WTC11 (cell line): ENCODE measurements around the gene RPS6KA5. TPM values are rescaled to one million over a fixed set of nuclear protein-coding genes. Genes with fewer than 3 reads are reported as not detected.

ENCODE experiments used
- ATAC-seq: fragments of 200-7000 bp; cut with Tn5 transposase; 2 replicates; pipeline ENCODE4 v1.10.0; 2021; ENCODE audit warnings: mild to moderate bottlenecking, moderate library complexity
- CTCF ChIA-PET: fragments of 300-600 bp; sonication (Branson Sonifier 250); formaldehyde crosslinking; loops from one replicate; lab custom pipeline; 2021; ENCODE audit warnings: antibody characterized with exemption; lab: Charles Lee
- POLR2A ChIA-PET: fragments of 350-600 bp; sonication (Branson Sonifier 250); formaldehyde crosslinking; loops from one replicate; lab custom pipeline; 2021; ENCODE audit warnings: antibody characterized with exemption; lab: Charles Lee
- DNase-seq: peaks from one replicate; pipeline ENCODE4 v3.0.0; 2021; ENCODE audit warnings: low spot score
- H3K27ac Mint-ChIP-seq: 2 replicates; pipeline ENCODE4 v1.8.0; 2021; ENCODE audit warnings: mixed read lengths
- H3K27me3 Mint-ChIP-seq: 2 replicates; pipeline ENCODE4 v1.8.0; 2021; ENCODE audit warnings: low read depth, mild to moderate bottlenecking, moderate library complexity, mixed read lengths
- H3K36me3 Mint-ChIP-seq: 2 replicates; pipeline ENCODE4 v1.8.0; 2021; ENCODE audit warnings: mixed read lengths
- H3K4me1 Mint-ChIP-seq: 2 replicates; pipeline ENCODE4 v1.8.0; 2022; ENCODE audit warnings: mixed read lengths
- H3K4me3 Mint-ChIP-seq: 2 replicates; pipeline ENCODE4 v1.8.0; 2021; ENCODE audit warnings: mild to moderate bottlenecking, moderate library complexity, mixed read lengths
- H3K9me3 Mint-ChIP-seq: 2 replicates; pipeline ENCODE4 v1.8.0; 2021; ENCODE audit warnings: mixed read lengths
- ATF6 ChIP-seq: sonication (generic); formaldehyde crosslinking; IDR thresholded peaks from 2 replicates; pipeline ENCODE4 v1.8.1; 2023; ENCODE audit warnings: mild to moderate bottlenecking, missing genetic modification reagents
- E2F1 ChIP-seq: sonication (generic); formaldehyde crosslinking; IDR thresholded peaks from 2 replicates; pipeline ENCODE4 v1.8.0; 2022; ENCODE audit warnings: mild to moderate bottlenecking, missing genetic modification reagents
- E2F4 ChIP-seq: sonication (generic); formaldehyde crosslinking; IDR thresholded peaks from 2 replicates; pipeline ENCODE4 v1.8.1; 2022; ENCODE audit warnings: low read depth, mild to moderate bottlenecking, moderate library complexity, missing genetic modification reagents, borderline replicate concordance
- EMX1 ChIP-seq: fragments of 250-450 bp; sonication (Bioruptor Pico); IDR thresholded peaks from 2 replicates; pipeline ENCODE4 v1.8.0; 2021; ENCODE audit warnings: mild to moderate bottlenecking
- GRHL2 ChIP-seq: fragments of 250-450 bp; sonication (Bioruptor Pico); IDR thresholded peaks from 2 replicates; pipeline ENCODE4 v1.8.0; 2022; ENCODE audit warnings: mild to moderate bottlenecking, moderate library complexity; ENCODE audit not compliant: insufficient replicate concordance, severe bottlenecking
- GTF2I ChIP-seq: fragments of 250-450 bp; sonication (Bioruptor Pico); conservative IDR thresholded peaks from 2 replicates; pipeline ENCODE4 v1.4.0; 2021; ENCODE audit warnings: mild to moderate bottlenecking
- KAT7 ChIP-seq: sonication (generic); formaldehyde crosslinking; IDR thresholded peaks from 2 replicates; pipeline ENCODE4 v1.8.1; 2023; ENCODE audit warnings: missing genetic modification reagents, mild to moderate bottlenecking, borderline replicate concordance
- MLX ChIP-seq: sonication (generic); formaldehyde crosslinking; IDR thresholded peaks from 2 replicates; pipeline ENCODE4 v1.8.1; 2023; ENCODE audit warnings: mild to moderate bottlenecking, missing genetic modification reagents, moderate library complexity
- NFYB ChIP-seq: sonication (generic); formaldehyde crosslinking; conservative IDR thresholded peaks from 2 replicates; pipeline ENCODE4 v1.8.0; 2022; ENCODE audit warnings: low read depth, missing genetic modification reagents
- OVOL2 ChIP-seq: fragments of 250-450 bp; sonication (Bioruptor Pico); IDR thresholded peaks from 2 replicates; pipeline ENCODE4 v1.9.0; 2021; ENCODE audit warnings: mild to moderate bottlenecking, borderline replicate concordance
- RORB ChIP-seq: fragments of 250-450 bp; sonication (Bioruptor Pico); IDR thresholded peaks from 2 replicates; pipeline ENCODE4 v1.9.0; 2021; ENCODE audit warnings: mild to moderate bottlenecking
- SMAD3 ChIP-seq: sonication (generic); formaldehyde crosslinking; IDR thresholded peaks from 2 replicates; pipeline ENCODE4 v1.8.0; 2022; ENCODE audit warnings: missing genetic modification reagents, mild to moderate bottlenecking, borderline replicate concordance
- TCF7 ChIP-seq: sonication (generic); formaldehyde crosslinking; IDR thresholded peaks from 2 replicates; pipeline ENCODE4 v1.8.0; 2022; ENCODE audit warnings: mild to moderate bottlenecking, low read depth, missing genetic modification reagents, moderate library complexity
- TP53 ChIP-seq: sonication (generic); formaldehyde crosslinking; IDR thresholded peaks from 2 replicates; pipeline ENCODE4 v1.8.1; 2023; ENCODE audit warnings: mild to moderate bottlenecking, missing genetic modification reagents
- ZNF121 ChIP-seq: sonication (generic); formaldehyde crosslinking; IDR thresholded peaks from 2 replicates; pipeline ENCODE4 v1.8.0; 2023; ENCODE audit warnings: missing genetic modification reagents
- ZNF281 ChIP-seq: sonication (generic); formaldehyde crosslinking; IDR thresholded peaks from 2 replicates; pipeline ENCODE4 v1.8.0; 2023; ENCODE audit warnings: mild to moderate bottlenecking, missing genetic modification reagents
- ZNF416 ChIP-seq: fragments of 250-450 bp; sonication (Bioruptor Pico); IDR thresholded peaks from 2 replicates; pipeline ENCODE4 v1.9.0; 2021; ENCODE audit warnings: mild to moderate bottlenecking, inconsistent platforms
- ZNF425 ChIP-seq: fragments of 250-450 bp; sonication (Bioruptor Pico); conservative IDR thresholded peaks from 2 replicates; pipeline ENCODE4 v1.9.0; 2021; ENCODE audit warnings: mild to moderate bottlenecking
- total RNA-seq: library from RNA; stranded (reverse); gene quantifications from 3 replicates; pipeline ENCODE4 v1.2.3, GENCODE V29; 2021
- TF ChIP-seq, protein P1 (sequence below): fragments of 250-450 bp; sonication (Bioruptor Pico); IDR thresholded peaks from 2 replicates; pipeline ENCODE4 v1.9.0; 2021; ENCODE audit warnings: moderate library complexity, mild to moderate bottlenecking, inconsistent platforms, borderline replicate concordance
- TF ChIP-seq, protein P2 (sequence below): sonication (generic); formaldehyde crosslinking; IDR thresholded peaks from 2 replicates; pipeline ENCODE4 v1.8.1; 2023; ENCODE audit warnings: mild to moderate bottlenecking, missing genetic modification reagents

RPS6KA5 gene
- total RNA-seq, 1 experiment from 2014 or later, result 5.2 TPM

DNA sequence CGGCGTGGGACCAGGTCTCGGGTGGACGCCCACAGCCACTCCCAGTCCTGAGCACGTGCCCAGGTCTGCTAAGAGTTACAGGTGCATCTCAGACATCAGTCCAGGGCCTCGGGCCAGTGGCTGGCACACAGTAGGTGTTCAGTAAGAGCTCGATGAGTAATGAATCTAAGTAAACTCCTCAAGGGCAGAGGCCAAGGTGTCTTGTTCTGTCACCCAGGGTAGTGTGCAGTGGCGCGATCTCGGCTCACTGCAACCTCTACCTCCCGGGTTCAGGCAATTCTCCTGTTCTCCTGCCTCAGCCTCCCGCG is 255.4 kb downstream of the RPS6KA5 start:
- ChIA-PET CTCF (interaction anchor here (1.2 to 2.0 kb wide), 3 partner anchors 11 to 47 kb away, joined by 4 to 19 read pairs (median 8); partner anchors contain the start of gene TTC7B), POLR2A (no interaction called here)
- Mint-ChIP-seq H3K36me3 (no peaks in the 10 kb centered on the region), H3K4me3 (no peak overlapping the region), H3K4me1 (peaks cover 14% of the 10 kb centered on the region), H3K27ac (no peak overlapping the region), H3K9me3 (no peaks in the 10 kb centered on the region), H3K27me3 (no peaks in the 10 kb centered on the region)
- no peak for DNase-seq
- TF ChIP-seq NFYB (CRISPR knock-in tag) (no peak), ATF6 (no peak), EMX1 (CRISPR knock-in tag) (no peak), SMAD3 (CRISPR knock-in tag) (no peak), KAT7 (CRISPR knock-in tag) (no peak), OVOL2 (CRISPR knock-in tag) (no peak), ZNF416 (CRISPR knock-in tag) (no peak), MLX (CRISPR knock-in tag) (no peak), GRHL2 (CRISPR knock-in tag) (no peak), E2F1 (CRISPR knock-in tag) (no peak), E2F4 (CRISPR knock-in tag) (no peak), ZNF281 (no peak), TCF7 (CRISPR knock-in tag) (no peak), ZNF121 (CRISPR knock-in tag) (no peak), GTF2I (CRISPR knock-in tag) (no peak), RORB (CRISPR knock-in tag) (no peak), ZNF425 (CRISPR knock-in tag) (no peak), TP53 (CRISPR knock-in tag) (no peak)
- TF ChIP-seq, protein P1, sequence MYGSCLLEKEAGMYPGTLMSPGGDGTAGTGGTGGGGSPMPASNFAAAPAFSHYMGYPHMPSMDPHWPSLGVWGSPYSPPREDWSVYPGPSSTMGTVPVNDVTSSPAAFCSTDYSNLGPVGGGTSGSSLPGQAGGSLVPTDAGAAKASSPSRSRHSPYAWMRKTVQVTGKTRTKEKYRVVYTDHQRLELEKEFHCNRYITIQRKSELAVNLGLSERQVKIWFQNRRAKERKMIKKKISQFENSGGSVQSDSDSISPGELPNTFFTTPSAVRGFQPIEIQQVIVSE (CRISPR knock-in tag), result no peak
- TF ChIP-seq, protein P2, sequence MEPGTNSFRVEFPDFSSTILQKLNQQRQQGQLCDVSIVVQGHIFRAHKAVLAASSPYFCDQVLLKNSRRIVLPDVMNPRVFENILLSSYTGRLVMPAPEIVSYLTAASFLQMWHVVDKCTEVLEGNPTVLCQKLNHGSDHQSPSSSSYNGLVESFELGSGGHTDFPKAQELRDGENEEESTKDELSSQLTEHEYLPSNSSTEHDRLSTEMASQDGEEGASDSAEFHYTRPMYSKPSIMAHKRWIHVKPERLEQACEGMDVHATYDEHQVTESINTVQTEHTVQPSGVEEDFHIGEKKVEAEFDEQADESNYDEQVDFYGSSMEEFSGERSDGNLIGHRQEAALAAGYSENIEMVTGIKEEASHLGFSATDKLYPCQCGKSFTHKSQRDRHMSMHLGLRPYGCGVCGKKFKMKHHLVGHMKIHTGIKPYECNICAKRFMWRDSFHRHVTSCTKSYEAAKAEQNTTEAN (CRISPR knock-in tag), result no peak
- no peak for ATAC-seq
